Measurements from ENCODE around the gene SMYD3.

SMYD3 gene

GRCh38 chr1:245867738-245868137 lies 639.3 kb downstream of the SMYD3 start:
- H4K20me1 ChIP-seq (ENCODE audit: control insufficient read depth, insufficient read depth, low read depth, low read length) = no peaks in the 10 kb centered on the region
- TF ChIP-seq EZH2phosphoT487 (IDR thresholded peaks at IDR 0.05; ENCODE audit: borderline replicate concordance, low read length) (no peak), CTCF (IDR thresholded peaks at IDR 0.05; ENCODE audit: low read depth, low read length, poor library complexity, severe bottlenecking) (no peak)
- no peaks in the 10 kb centered on the region for H3F3A ChIP-seq (ENCODE audit: control insufficient read depth, insufficient read depth)
- H3K36me3 ChIP-seq (ENCODE audit: control insufficient read depth, low read length) = no peaks in the 10 kb centered on the region; the same call in 1 of the 2 replicates
- H3K79me2 ChIP-seq (ENCODE audit: control insufficient read depth, low read length) = no peaks in the 10 kb centered on the region
- no peak overlapping the region for H3K4me2 ChIP-seq (ENCODE audit: low read length)
- no peaks in the 10 kb centered on the region for H3K9me3 ChIP-seq (ENCODE audit: control insufficient read depth, insufficient read depth, low read length)
- H3K9me2 ChIP-seq (replicated peaks; ENCODE audit: control insufficient read depth, low read length) = no peaks in the 10 kb centered on the region
- no peaks in the 10 kb centered on the region for H3K4me1 ChIP-seq (ENCODE audit: control insufficient read depth, low read length)
- H3K4me3 ChIP-seq (ENCODE audit: low read length) = no peak overlapping the region
- H3K27me3 ChIP-seq (ENCODE audit: control insufficient read depth, low read length) = no peaks in the 10 kb centered on the region
- H3K27ac ChIP-seq (ENCODE audit: low read depth, low read length) = no peak overlapping the region

GRCh38 chr1:245864872-245865271 lies 642.2 kb downstream of the SMYD3 start:
- H3K27me3 ChIP-seq (ENCODE audit: control insufficient read depth, low read length) = no peaks in the 10 kb centered on the region
- H3K4me2 ChIP-seq (ENCODE audit: low read length) = no peak overlapping the region
- H3K9me2 ChIP-seq (replicated peaks; ENCODE audit: control insufficient read depth, low read length) = no peaks in the 10 kb centered on the region
- H3K79me2 ChIP-seq (ENCODE audit: control insufficient read depth, low read length) = no peaks in the 10 kb centered on the region
- TF ChIP-seq EZH2phosphoT487 (IDR thresholded peaks at IDR 0.05; ENCODE audit: borderline replicate concordance, low read length) (no peak), CTCF (IDR thresholded peaks at IDR 0.05; ENCODE audit: low read depth, low read length, poor library complexity, severe bottlenecking) (no peak)
- no peaks in the 10 kb centered on the region for H3K9me3 ChIP-seq (ENCODE audit: control insufficient read depth, insufficient read depth, low read length)
- H3K27ac ChIP-seq (ENCODE audit: low read depth, low read length) = no peak overlapping the region
- no peak overlapping the region for H3K4me3 ChIP-seq (ENCODE audit: low read length)
- no peaks in the 10 kb centered on the region for H4K20me1 ChIP-seq (ENCODE audit: control insufficient read depth, insufficient read depth, low read depth, low read length)
- H3K36me3 ChIP-seq (ENCODE audit: control insufficient read depth, low read length) = no peaks in the 10 kb centered on the region; the same call in 1 of the 2 replicates
- H3K4me1 ChIP-seq (ENCODE audit: control insufficient read depth, low read length) = no peaks in the 10 kb centered on the region
- H3F3A ChIP-seq (ENCODE audit: control insufficient read depth, insufficient read depth) = no peaks in the 10 kb centered on the region

GRCh38 chr1:245863566-245864184 lies 643.4 kb downstream of the SMYD3 start:
- no peak for TF ChIP-seq EZH2phosphoT487 (IDR thresholded peaks at IDR 0.05; ENCODE audit: borderline replicate concordance, low read length)
- TF ChIP-seq CTCF (IDR thresholded peaks at IDR 0.05; ENCODE audit: low read depth, low read length, poor library complexity, severe bottlenecking) = no peak
- Histone ChIP-seq H3K27ac (ENCODE audit: low read depth, low read length) (no peak overlapping the region), H3K9me2 (replicated peaks; ENCODE audit: control insufficient read depth, low read length) (no peaks in the 10 kb centered on the region), H3K79me2 (ENCODE audit: control insufficient read depth, low read length) (no peaks in the 10 kb centered on the region), H3K4me1 (ENCODE audit: control insufficient read depth, low read length) (no peaks in the 10 kb centered on the region), H3K4me3 (ENCODE audit: low read length) (no peak overlapping the region), H3F3A (ENCODE audit: control insufficient read depth, insufficient read depth) (no peaks in the 10 kb centered on the region), H3K9me3 (ENCODE audit: control insufficient read depth, insufficient read depth, low read length) (no peaks in the 10 kb centered on the region), H3K4me2 (ENCODE audit: low read length) (no peak overlapping the region), H3K27me3 (ENCODE audit: control insufficient read depth, low read length) (no peaks in the 10 kb centered on the region), H3K36me3 (ENCODE audit: control insufficient read depth, low read length) (no peaks in the 10 kb centered on the region; the same call in 1 of the 2 replicates), H4K20me1 (ENCODE audit: control insufficient read depth, insufficient read depth, low read depth, low read length) (no peaks in the 10 kb centered on the region)

Measured in DOHH2 (cell line).